ENCODE measurements around the gene RETREG2.

- TF ChIP-seq, protein P1, sequence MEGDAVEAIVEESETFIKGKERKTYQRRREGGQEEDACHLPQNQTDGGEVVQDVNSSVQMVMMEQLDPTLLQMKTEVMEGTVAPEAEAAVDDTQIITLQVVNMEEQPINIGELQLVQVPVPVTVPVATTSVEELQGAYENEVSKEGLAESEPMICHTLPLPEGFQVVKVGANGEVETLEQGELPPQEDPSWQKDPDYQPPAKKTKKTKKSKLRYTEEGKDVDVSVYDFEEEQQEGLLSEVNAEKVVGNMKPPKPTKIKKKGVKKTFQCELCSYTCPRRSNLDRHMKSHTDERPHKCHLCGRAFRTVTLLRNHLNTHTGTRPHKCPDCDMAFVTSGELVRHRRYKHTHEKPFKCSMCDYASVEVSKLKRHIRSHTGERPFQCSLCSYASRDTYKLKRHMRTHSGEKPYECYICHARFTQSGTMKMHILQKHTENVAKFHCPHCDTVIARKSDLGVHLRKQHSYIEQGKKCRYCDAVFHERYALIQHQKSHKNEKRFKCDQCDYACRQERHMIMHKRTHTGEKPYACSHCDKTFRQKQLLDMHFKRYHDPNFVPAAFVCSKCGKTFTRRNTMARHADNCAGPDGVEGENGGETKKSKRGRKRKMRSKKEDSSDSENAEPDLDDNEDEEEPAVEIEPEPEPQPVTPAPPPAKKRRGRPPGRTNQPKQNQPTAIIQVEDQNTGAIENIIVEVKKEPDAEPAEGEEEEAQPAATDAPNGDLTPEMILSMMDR (IDR thresholded peaks at IDR 0.05): no peak
- no peak for TF ChIP-seq POLR2A (IDR thresholded peaks at IDR 0.05)
These were observed 35.7 kb upstream of the RETREG2 start for GRCh38 chr2:219142329-219142728.

All from heart left ventricle (tissue), 13 donors.